IPS-18a (cell line): ENCODE results near the gene C16orf90.
"Not testable (repeated sequence)": the region's sequence is repeated elsewhere in the genome, so short reads cannot be mapped to it uniquely, and the experiment has no call there.

ENCODE experiments used
- H3K27ac ChIP-seq: one replicate; pipeline ENCODE4 v1.5.1; 2013; ENCODE audit warnings: low read length
- H3K27me3 ChIP-seq: one replicate; pipeline ENCODE4 v1.6.1; 2013; ENCODE audit warnings: mild to moderate bottlenecking, low read length; ENCODE audit not compliant: control insufficient read depth, insufficient read depth
- H3K36me3 ChIP-seq: one replicate; pipeline ENCODE4 v1.6.1; 2013; ENCODE audit warnings: low read depth, low read length; ENCODE audit not compliant: control insufficient read depth
- H3K4me1 ChIP-seq: one replicate; pipeline ENCODE4 v1.6.1; 2013; ENCODE audit warnings: low read depth, low read length; ENCODE audit not compliant: control insufficient read depth
- H3K4me3 ChIP-seq: one replicate; pipeline ENCODE4 v1.5.1; 2013; ENCODE audit warnings: low read length
- H3K9ac ChIP-seq: one replicate; pipeline ENCODE4 v1.6.1; 2013; ENCODE audit warnings: mild to moderate bottlenecking, low read length, moderate library complexity
- H3K9me3 ChIP-seq: one replicate; pipeline ENCODE4 v1.6.1; 2013; ENCODE audit warnings: low read depth, low read length; ENCODE audit not compliant: control insufficient read depth

The C16orf90 gene

DNA sequence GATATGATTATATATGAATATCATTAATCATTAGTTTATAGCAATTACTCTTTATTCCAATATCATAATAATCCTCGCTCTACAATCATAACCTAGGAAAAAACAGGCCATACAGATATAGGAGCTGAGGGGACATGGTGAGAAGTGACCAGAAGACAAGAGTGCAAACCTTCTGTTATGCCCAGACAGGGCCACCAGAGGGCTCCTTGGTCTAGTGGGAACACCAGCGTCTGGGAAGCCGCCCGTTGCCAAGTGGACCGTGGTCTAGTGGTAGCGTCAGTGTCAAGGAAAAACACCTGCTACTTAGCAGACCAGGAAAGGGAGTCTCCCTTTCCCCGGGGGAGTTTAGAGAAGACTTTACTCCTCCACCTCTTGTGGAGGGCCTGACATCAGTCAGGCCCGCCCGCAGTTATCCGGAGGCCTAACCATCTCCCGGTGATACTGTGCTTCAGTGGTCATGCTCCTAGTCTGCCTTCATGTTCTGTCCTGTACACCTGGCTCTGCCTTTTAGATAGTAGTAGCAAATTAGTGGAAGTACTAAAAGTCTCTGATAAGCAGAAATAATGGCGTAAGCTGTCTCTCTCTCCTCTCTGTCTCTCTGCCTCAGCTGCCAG is 32.0 kb upstream of the C16orf90 start:
- H3K9ac ChIP-seq, H3K4me1 ChIP-seq, H3K27ac ChIP-seq, H3K9me3 ChIP-seq, H3K27me3 ChIP-seq, H3K4me3 ChIP-seq: not testable (repeated sequence)
- peaks cover 11% of the 10 kb centered on the region for H3K36me3 ChIP-seq

DNA sequence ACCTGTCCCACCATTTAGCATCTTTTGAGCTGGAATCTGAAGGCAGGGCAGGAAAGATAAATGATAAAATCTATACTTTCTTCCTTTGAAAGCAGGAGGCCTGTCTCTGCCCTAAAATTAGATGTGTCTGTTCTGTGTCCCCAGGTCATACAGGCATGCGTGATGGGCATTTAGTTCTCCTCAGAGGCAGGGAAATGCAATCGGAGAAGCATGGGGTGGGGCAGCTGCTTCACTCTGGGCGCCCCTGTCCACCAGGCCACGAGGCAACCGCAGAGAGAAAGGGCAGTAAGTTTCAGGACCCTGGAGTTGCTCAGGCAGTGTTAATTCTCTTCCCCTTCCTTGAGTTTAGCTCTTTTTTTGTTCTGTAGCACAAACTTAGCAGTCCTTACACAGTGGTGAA is 30.7 kb upstream of the C16orf90 start:
- H3K36me3 ChIP-seq: peaks cover 11% of the 10 kb centered on the region
- H3K9ac ChIP-seq: no peak overlapping the region
- no peaks in the 10 kb centered on the region for H3K27me3 ChIP-seq
- H3K27ac ChIP-seq: no peak overlapping the region
- no peak overlapping the region for H3K4me3 ChIP-seq
- H3K9me3 ChIP-seq: no peaks in the 10 kb centered on the region
- no peaks in the 10 kb centered on the region for H3K4me1 ChIP-seq

DNA sequence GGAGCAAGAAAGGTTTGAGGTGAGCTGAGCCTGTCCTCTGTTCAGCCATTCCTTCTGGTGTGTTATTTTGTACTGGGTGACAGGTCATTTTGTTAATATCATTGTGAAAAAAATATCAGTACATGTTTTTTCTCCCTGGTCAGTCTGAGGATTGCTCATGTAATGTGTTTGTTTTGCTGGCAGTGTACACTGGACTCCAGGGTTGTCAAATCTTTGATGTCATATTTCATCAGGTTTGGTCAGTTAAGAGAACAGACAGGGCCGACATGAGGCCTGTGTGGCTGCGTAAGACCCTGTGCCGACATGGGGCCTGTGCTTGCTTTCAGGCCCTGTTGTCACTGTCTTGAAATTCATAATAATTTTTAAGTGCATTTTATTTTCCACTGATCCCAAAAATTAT is 28.0 kb upstream of the C16orf90 start:
- Histone ChIP-seq H3K27me3 (no peaks in the 10 kb centered on the region), H3K9me3 (no peaks in the 10 kb centered on the region), H3K4me1 (no peaks in the 10 kb centered on the region), H3K36me3 (peaks cover 11% of the 10 kb centered on the region), H3K9ac (no peak overlapping the region), H3K27ac (no peak overlapping the region), H3K4me3 (no peak overlapping the region)

DNA sequence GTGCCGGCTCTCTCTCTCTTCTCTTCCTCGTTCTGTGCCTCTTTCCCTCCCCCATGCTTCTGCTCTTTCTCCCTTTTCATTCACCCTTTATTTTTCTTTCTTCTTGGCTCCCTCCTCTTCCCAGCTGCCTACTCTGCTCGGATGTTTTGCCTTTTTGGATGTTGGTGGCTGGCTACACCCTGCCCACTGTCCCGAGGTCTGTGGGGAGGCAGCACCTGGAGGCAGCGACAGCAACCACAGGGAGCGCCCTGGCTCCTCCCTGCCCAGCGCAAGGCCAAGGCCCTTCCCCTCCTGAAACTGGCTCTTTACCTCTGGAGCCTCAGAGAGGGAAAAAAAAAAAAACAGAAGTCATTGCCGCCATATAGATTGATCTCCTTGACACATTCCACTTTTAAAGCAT is 25.6 kb upstream of the C16orf90 start:
- no peaks in the 10 kb centered on the region for H3K9me3 ChIP-seq
- no peak overlapping the region for H3K9ac ChIP-seq
- H3K4me3 ChIP-seq: no peak overlapping the region
- H3K4me1 ChIP-seq: no peaks in the 10 kb centered on the region
- no peaks in the 10 kb centered on the region for H3K27me3 ChIP-seq
- no peak overlapping the region for H3K27ac ChIP-seq
- H3K36me3 ChIP-seq: peaks cover 11% of the 10 kb centered on the region

DNA sequence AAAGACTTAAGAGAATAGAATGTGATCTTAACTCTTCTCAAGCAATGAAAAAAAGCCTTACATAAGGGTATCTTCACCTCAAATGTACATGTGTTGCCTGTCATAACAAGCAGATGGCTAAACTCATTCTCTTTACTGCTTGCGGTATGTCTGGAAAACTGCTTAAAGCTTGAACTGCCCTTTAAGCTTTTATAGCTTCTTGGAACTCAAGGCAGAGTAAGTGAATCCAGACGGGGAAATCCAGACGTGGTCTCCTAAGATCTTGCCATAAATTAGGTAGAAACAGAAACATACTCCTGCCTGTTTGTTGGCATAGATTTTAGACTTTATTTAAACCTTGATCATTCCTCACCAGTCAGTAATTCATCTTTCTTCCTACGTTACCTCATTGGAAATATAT is 25.1 kb upstream of the C16orf90 start:
- peaks cover 11% of the 10 kb centered on the region for H3K36me3 ChIP-seq
- no peak overlapping the region for H3K4me3 ChIP-seq

DNA sequence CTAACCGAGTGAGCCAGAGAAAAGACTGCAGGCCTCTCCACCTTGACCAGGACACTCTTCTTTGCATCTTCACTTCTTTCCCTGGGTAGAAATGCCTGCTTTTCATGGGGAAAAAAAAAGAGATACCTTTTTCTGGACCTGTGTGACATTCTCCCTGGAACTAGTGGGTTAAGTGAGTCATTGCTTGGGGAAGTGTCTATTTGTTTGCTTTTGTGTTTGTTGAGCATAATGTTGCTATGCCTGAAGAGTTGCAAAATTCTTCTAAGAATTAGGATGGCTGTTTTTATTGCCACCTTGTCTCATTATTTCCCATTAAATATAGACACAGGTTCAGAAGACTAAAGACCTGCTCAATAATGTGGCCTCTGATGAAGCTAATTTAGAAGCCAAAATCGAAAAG is 24.3 kb upstream of the C16orf90 start:
- Histone ChIP-seq H3K4me1 (no peaks in the 10 kb centered on the region), H3K27ac (no peak overlapping the region), H3K36me3 (peaks cover 11% of the 10 kb centered on the region), H3K27me3 (no peaks in the 10 kb centered on the region), H3K9ac (no peak overlapping the region), H3K4me3 (no peak overlapping the region), H3K9me3 (no peaks in the 10 kb centered on the region)

More for the DNA sequence above, 25.1 kb upstream of the C16orf90 start:
- Histone ChIP-seq H3K9ac (no peak overlapping the region), H3K4me1 (no peaks in the 10 kb centered on the region), H3K9me3 (no peaks in the 10 kb centered on the region), H3K27ac (no peak overlapping the region), H3K27me3 (no peaks in the 10 kb centered on the region)

DNA sequence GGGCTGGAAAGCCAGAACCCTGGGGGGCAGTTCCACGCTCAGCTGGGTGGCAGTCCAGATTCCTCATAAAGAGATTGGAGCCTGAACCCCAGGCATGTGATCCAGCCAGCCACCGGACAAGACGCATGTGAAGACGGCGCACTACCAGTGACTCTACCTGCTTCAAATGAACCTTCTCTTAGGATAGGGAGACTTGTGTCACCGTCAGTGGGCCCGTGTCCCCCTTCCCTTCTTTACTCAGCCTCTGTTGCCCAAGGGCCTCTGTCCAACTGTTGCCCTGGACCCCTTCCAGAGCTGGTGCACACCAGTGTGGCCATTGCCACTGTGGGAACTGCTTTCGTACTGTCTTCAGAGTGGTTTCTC is 23.7 kb upstream of the C16orf90 start:
- H3K4me1 ChIP-seq: no peaks in the 10 kb centered on the region
- H3K27me3 ChIP-seq: no peaks in the 10 kb centered on the region
- H3K4me3 ChIP-seq: no peak overlapping the region
- H3K9me3 ChIP-seq: no peaks in the 10 kb centered on the region
- no peak overlapping the region for H3K27ac ChIP-seq
- H3K36me3 ChIP-seq: peaks cover 11% of the 10 kb centered on the region
- H3K9ac ChIP-seq: no peak overlapping the region

DNA sequence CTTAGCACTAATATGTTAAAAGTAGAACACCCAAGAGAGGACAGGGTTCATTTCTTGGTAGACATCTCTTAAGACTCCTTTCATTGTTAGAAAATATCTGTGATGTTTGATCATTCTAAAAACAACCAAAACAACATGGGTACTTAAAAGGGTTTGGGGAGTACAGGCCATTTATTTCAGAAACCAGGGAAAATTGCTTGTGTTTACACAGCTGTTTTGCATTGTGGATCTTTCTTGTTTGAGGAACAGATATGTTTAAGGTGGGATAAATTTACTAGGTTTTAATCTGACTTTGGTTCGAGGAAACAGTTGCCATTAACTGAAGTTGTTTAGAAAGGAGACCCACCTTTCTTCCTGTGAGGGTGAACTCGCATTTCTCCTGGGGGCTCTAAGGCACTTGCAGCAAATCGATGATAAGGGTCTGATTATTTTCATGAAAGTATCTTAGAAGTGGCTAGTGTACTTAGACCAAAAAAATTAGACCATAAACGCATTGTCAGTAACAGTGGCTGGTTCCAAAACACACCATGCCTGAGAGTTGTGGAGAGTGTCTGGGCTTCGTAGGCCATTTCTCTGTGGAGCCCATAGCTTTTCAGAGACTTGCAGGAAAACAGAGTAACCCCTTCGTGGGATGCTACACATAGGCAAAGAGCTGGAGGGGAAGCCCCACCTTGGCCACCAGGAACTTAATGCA is 23.1 kb upstream of the C16orf90 start:
- peaks cover 7% of the 10 kb centered on the region for H3K36me3 ChIP-seq
- H3K27ac ChIP-seq: no peak overlapping the region

DNA sequence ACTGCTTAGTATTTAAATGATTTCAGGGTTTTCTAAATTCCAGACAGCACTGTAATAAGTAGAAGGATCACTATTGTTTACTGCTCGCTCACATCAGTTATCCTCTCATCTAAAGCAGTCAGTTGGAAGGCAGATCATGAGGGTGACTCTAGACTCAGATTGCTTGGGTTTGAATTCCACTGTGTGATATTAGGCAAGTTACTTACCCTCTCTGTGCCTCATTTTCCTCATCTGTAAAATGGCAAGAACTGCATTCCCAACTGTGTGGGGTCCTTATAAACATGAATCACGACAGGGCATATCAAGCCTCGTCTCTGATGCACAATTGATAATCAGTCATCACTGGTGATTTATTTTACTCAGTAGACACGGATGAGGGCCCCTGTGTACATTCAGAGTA is 20.6 kb upstream of the C16orf90 start:
- no peaks in the 10 kb centered on the region for H3K27me3 ChIP-seq
- no peaks in the 10 kb centered on the region for H3K36me3 ChIP-seq
- H3K9ac ChIP-seq: no peak overlapping the region
- H3K27ac ChIP-seq: no peak overlapping the region
- H3K4me1 ChIP-seq: no peaks in the 10 kb centered on the region
- no peak overlapping the region for H3K4me3 ChIP-seq
- no peaks in the 10 kb centered on the region for H3K9me3 ChIP-seq

More for the DNA sequence above, 23.1 kb upstream of the C16orf90 start:
- Histone ChIP-seq H3K9me3 (no peaks in the 10 kb centered on the region), H3K4me3 (no peak overlapping the region), H3K27me3 (no peaks in the 10 kb centered on the region), H3K9ac (no peak overlapping the region), H3K4me1 (no peaks in the 10 kb centered on the region)

DNA sequence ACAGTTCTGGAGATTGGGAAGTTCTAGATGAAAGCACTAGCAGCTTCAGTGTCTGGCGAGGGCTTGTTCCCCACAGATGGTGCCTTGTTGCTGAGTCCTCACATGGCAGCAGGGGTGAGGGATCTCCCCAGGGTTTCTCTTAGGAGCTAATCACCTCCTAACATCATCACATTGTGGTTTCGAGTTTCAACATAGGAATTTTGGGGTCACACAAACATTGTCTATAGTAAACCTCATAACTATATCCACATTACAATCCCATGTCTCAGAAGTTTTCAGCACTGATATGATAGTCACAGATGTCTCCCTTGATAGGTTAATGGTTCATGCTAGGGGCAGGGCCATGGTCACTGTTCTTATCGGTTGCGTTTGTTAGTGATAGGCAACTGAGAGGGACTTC is 19.3 kb upstream of the C16orf90 start:
- H3K4me3 ChIP-seq: no peak overlapping the region
- H3K9me3 ChIP-seq: no peaks in the 10 kb centered on the region
- H3K36me3 ChIP-seq: no peaks in the 10 kb centered on the region
- H3K27ac ChIP-seq: no peak overlapping the region
- no peaks in the 10 kb centered on the region for H3K27me3 ChIP-seq
- H3K4me1 ChIP-seq: no peaks in the 10 kb centered on the region
- H3K9ac ChIP-seq: no peak overlapping the region

DNA sequence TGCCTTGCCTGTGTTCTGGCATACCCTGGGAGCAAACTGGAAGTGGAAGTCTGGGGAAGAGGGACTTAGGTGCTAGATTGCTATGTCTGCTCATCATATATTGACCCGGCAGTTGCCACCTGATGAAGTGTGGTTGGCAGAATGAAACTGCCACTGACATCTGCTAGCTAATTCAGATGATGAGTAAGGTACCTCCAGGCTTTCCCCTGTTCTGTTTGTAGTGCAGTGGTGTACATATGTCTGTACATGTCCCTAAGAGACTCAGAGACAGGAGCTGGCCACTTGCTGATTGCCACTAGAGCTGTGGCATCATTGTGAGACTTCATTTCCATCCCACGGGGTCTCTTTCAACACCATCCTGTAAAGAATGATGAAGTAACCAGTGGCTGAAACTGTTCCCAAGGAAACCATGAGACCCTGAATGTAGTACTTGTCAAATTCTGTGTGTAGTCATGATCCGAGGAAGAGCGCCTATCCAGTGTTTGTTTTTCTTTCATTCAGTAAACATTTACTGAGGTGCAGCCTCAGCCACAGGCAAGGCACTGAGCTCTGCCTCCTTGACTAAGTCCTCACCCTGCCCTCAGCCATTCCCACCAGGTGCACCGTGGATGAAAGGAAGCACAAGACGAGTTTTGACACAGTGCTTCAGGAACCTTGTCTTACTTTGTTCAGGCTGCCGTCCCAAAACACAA is 18.7 kb upstream of the C16orf90 start:
- Histone ChIP-seq H3K36me3 (no peaks in the 10 kb centered on the region), H3K9ac (no peak overlapping the region), H3K4me1 (no peaks in the 10 kb centered on the region), H3K9me3 (no peaks in the 10 kb centered on the region), H3K27ac (no peak overlapping the region), H3K4me3 (no peak overlapping the region), H3K27me3 (no peaks in the 10 kb centered on the region)
